NCI-H1417 treated with DMSO at 0.1 percent for 48 hours (cell line): ENCODE data around the gene RPS5.
"Not testable (repeated sequence)": the region's sequence is repeated elsewhere in the genome, so short reads cannot be mapped to it uniquely, and the experiment has no call there.

Source experiments
- DNase-seq: peaks from one replicate; lab custom pipeline; 2025; lab: John Stamatoyannopoulos, UW

The RPS5 gene

DNA sequence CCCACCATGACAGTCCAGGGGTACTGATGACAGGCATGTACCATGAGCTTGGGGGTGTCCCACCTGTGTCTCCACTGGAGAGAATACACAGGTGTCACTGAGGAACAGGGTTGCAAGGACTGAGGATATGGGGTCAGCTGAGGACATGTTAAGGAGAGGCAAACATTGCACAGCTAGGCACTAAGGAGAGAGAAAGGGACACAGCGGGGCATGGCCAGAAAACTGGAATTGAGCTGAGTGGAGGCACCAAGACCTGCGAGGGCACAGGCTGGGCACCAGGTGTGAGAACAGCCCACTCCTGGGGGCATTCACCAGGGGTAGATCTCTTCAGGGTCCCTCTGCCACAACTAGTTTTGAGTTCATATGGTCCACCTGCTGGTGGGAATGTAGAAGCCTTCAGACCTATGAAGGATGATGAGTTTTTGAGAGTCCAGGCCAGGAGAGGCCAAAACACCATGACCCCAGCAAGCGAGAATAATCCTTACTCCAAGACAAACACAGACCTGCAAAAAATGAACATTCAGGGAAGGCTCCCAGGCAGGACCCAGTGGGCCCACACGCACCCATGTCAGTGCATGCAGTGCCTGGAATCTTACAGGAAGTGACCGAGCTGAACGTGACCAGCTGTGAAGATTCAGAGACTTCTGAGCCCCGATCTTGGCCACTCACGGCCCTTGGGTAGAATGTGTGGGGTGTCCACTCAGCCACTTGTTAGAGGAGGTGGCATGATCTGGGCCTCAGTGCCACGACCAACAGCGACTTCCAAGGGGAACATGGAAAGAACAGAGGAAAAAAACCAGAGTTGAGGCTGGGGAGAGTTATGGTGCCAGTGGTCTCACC, 20.0 kb downstream of the RPS5 start:
- DNase-seq = no peak

DNA sequence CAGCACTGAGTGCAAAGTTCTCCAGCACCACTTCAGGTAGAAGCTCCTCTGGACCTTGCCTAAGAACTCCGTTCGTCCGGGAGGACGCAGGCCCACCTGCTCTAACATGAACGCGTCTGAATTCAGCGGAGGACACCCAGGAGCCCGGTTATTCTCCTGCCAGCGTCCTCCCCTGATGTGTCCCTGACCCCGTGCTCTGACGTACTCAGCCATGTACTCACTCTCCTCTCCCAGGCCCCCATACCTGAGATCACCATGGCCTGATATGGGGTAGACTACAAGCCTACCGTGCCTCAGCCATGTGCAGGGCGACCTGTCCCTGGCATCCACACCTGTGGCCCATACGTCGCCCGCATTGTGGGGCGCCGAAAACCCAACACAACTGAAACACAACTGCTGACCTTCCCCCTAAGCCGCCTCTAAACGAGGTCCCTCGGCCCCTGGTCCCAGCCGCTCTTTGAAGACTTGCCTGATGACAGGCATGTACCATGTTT, 20.6 kb downstream of the RPS5 start:
- no peak for DNase-seq

DNA sequence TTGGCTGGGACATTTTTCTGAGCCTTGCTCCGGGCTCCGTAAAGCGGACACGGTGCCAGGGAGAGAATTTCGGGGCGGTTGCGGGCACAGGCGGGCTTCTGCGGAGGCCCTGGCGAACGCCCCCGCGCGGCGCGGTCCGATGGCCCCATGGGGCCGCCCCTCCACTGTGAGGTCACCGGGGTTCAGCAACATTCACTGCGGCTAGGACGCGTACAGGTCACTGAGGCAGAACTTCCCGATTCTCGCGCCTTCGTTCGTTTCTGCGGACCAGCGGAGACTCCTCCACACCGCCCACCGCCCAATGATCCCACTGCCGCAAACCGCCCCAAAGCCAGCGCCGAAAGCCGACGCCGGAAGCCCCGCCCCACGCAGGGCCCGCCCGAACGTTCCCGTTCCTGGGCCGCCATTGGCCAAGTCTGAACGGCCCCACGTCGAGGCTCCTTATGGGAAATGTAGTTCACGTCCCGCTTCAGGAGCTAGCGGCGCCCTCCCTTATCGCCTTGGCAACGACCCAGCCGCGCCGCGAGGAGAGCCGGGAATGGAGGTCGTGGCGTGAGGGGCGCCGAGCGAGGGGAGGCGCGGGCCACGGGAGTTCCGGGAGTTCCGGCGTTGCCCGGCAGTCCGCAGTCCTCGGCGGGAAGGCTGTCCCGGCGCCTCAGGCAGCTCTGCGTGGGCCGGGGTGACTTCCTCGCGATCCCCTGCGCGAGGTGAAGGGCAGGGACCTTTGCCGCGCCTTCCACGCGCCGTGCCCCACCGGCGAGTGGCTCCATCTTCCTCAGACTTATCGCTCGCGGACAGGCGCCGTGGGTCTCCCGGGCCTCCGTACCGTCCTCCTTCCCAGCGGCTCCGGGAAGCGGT, 21.3 kb downstream of the RPS5 start, which contains the start of gene ZNF584:
Gene ZNF584 (plus strand): TSS at position 498 of the 858 bp plus-strand sequence. CDS start 499 bp downstream, outside the sequence.
- DNase-seq = peak; percentile 45

DNA sequence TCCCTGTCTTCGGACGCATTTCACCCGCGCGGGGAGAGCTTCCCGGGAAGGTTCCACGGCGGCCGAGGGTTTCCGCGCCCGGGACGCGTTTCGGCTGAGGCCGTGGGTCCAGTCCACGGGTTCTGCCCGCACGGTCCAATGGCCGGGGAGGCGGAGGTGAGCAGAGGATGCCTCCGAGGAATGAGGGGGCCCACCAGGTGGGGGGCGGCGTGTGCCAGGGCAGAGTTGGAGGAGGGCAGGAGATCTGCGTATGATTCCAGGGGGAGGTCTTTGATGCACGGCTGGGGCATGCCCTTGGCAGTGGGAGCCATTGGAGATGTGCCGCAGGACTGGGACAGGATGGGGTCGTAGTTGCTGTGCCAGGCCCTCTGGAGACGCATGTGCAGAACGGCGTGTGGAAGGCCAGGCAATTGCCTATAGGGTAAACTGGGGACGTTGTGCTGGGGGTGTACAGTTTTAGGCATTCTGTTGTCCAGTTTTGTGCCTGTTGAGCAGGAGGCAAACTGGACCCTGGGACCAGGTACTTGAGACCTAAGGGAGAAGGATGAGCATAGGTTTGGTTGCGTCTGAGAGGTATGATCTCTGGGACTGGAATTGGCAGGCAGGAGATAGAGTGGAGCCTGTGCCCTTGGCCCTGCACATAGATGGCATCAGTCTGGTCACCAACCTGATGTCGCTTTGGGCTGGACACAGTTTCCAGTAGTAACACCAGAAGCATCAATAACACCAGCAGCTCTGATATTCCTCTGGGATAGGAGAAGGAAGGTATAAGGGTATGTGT, 22.1 kb downstream of the RPS5 start:
- DNase-seq = no peak

DNA sequence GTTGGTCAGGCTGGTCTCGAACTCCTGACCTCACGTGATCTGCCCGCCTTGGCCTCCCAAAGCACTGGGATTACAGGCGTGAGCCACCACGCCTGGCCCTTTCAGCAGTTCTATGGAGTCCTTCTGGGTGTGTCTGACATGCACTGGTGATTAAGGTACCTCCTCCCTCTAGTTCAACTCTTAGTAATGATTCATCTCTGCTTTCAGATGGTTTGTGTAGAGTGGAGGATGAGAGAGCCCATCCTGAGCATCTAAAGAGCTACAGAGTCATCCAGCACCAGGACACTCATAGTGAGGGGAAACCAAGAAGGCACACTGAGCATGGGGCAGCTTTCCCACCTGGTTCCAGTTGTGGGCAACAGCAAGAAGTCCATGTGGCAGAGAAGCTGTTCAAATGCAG, 29.5 kb downstream of the RPS5 start:
- DNase-seq = no peak

DNA sequence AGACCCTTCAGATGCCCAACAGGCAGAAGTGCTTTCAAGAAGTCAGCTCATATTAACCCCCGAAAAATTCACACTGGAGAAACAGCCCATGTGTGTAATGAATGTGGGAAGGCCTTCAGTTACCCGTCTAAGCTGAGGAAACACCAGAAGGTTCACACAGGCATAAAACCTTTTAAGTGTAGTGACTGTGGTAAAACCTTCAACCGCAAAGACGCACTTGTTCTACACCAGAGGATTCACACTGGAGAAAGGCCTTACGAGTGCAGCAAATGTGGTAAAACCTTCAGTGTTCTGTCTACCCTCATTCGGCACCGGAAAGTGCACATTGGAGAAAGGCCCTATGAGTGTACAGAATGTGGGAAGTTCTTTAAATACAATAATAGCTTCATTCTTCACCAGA, 30.0 kb downstream of the RPS5 start:
- DNase-seq = no peak

DNA sequence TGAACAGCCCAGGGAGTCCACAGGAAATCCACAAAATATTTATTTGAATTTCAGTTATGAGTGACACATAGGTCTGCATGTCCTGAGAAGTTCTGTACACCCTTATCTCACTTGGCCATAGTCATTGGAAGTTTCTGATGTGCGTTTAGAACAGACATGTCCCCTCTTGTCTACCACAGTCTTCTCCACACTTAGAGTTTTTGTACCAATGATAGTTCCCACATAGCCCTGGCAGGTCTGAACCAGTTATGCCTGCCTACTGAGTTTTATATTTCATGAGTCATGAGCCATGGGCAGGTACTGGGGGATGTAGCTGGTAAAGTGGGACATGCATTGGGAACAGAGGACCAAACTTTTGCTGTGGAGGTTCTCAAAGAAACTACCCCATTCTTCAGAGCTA, 41.5 kb downstream of the RPS5 start:
- no peak for DNase-seq

DNA sequence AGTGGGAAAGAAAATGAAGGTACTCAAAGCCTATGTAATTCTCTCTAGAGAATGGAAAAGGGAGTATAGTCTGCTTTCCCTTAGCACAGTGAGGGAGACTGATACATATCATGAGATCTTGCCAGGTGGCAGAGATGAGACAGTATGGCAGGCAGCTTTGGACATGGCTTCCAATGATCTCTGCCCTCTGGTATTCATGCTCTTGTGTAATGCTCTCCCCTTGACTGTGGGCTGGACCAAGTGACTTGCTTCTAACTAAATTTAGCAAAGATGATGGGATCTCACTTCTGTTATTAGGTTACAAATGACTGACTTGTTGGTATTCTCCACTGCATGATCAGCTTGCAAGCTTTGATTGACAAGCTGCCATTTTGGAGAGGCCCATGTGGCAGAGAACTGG, 42.7 kb downstream of the RPS5 start:
- no peak for DNase-seq

DNA sequence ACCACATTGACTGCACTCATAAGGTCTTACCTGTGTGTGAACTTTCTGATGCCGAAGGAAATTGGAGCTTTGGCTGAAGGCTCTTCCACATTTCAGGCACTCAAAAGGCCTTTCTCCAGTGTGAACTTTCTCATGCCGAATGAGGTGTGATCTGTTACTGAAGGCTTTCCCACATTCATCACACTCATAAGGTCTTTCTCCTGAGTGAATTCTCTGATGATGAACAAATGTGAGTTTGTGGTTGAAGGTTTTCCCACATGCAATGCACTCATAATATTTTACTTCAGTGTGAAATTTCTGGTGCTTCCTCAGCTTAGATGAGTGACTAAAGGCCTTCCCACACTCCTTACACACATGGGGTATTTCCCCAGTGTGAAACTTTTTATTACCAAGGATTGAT, 47.1 kb downstream of the RPS5 start:
- DNase-seq = no peak

DNA sequence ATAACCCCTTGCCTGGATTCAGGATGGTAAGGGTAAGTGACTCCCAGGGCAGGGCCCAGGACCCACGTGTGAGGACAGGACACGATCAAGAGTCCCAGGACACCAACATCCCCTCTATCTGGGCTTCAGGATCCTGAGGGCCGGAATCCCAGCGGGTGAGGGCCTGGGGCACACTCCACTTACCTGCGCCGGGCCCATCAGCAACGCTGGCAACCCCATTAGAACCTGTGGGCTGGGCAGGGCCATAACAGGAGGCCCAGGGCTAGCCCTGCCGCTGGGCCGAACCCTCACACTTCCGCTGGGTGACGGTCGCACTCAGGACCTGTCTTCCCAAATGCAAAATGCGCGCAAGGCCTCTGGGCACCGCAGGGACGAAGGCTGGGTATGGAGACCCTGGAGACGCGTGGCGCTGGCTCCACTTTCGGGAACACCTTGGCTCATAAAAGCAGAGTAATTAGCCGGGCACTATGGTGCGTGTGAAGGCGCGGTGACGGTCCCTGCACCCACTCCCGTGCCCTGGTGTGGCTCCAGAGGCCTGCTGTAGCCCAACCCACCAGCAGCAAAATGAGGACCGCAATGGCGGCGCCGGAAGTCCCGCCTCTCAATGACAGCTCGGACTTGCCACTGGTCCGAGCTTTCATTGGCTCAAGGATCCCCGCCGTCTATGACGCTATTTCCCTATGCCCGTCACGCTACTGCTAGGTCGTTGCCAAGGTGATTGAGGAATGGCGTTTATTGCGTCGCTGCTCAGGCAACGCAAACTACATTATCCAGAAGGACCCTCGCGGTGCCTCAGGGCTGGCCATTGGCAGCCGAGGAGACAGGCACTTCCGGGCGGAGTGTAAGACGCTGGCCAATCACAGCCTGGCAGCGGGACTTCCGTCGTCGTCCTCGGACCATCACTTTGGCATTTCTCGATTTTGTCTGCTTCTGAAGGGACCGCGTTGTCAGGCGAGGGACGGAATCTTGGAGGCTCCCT, 52.8 kb downstream of the RPS5 start, which contains the start of gene ZNF132:
Gene ZNF132 (minus strand): TSS at position 578 of the 979 bp plus-strand sequence. CDS start 332 bp downstream, at position 246.
- DNase-seq = peak; percentile 80

DNA sequence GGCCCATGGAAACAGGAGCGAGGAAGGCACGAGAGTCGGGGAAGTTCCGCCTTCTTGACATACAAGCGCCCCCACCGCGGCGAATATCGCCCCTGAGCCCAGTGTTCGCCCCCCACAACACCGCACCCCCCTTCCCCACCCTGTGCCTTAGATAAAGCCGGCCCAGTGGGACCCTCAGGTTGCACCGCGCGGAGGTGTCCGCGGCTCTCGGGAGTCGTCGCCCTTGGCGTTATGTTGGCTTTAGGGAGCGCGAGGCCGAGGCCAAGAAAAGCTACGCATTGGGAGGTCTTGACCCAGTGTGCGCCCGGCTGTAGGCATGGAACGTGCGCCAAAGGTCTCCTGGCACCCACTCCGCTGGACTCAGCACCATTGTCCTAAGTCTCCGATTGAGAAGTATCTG, 53.5 kb downstream of the RPS5 start:
- DNase-seq = no peak

DNA sequence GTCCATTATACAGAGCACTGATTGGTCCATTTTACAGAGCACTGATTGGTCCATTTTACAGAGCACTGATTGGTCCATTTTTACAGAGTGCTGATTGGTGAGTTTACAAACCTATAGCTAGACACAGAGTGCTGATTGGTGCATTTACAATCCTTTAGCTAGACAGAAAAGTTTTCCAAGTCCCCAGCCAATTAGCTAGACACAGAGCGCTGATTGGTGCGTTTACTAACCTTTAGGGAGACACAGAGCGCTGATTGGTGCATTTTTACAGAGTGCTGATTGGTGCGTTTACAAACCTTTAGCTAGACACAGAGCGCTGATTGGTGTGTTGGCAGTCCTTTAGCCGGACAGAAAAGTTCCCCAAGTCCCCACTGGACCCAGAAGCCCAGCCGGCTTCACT, 55.9 kb downstream of the RPS5 start:
- DNase-seq = not testable (repeated sequence)
